K562 (cell line): ENCODE data around the gene FMN1. TPM values are rescaled to one million over a fixed set of nuclear protein-coding genes. Genes with fewer than 3 reads are reported as not detected.
A peak's percentile ranks its signal among the peaks of the same experiment; 100 is the strongest.

Experiments used
- ATAC-seq: fragments of 200-7000 bp; cut with Tn5 transposase; 3 replicates; pipeline ENCODE4 v1.9.1; 2020; ENCODE audit warnings: moderate library complexity
- BruUV-seq: library from RNA; stranded (reverse); fragments of 400-500 nt; replicated peaks from 2 replicates; lab custom pipeline; 2021; lab: Mats Ljungman, UMichigan
- CTCF ChIA-PET: fragments of 300-600 bp; formaldehyde crosslinking; extraction: SDS; loops from one replicate; lab custom pipeline; 2021; ENCODE audit warnings: low intra/inter-chr PET ratio; lab: Yijun Ruan, JAX
- POLR2A ChIA-PET: fragments of 300-600, 350-650 bp; sonication (Branson Sonifier 250); formaldehyde crosslinking; extraction: SDS; loops from one replicate; lab custom pipeline; 2021; ENCODE audit warnings: antibody characterized with exemption, inconsistent platforms; lab: Yijun Ruan, JAX
- DNase-seq, 4 experiments: peaks; one replicate each; pipeline versions ENCODE4 v3.0.0 to v3.0.0-alpha.2; 2011 to 2018; ENCODE audit warnings: low spot score in 3 of 4, mixed read lengths in 3 of 4; ENCODE audit errors: extremely low read depth in 1 of 4
- FAIRE-seq: peaks from 2 replicates; lab custom pipeline; 2011; peaks lifted over from hg19 to GRCh38; lab: Jason Lieb, UNC
- H2AFZ ChIP-seq: 2 replicates; pipeline ENCODE4 v1.6.0; 2011; ENCODE audit warnings: low read depth, low read length, control low read depth, inconsistent platforms
- H3K27ac ChIP-seq: fragments of 200-600 bp; 3 replicates; pipeline ENCODE4 v1.8.0; 2011; ENCODE audit warnings: low read depth, mild to moderate bottlenecking, control low read depth, inconsistent platforms, low read length, moderate library complexity, mixed read lengths; ENCODE audit errors: extremely low read depth
- H3K27me3 ChIP-seq, 2 experiments: fragments of 300-600 bp in 1 of 2; 2 replicates in 1 of 2; 3 replicates in 1 of 2; pipeline versions ENCODE4 v1.6.0 to v1.8.0; 2011; ENCODE audit warnings: inconsistent platforms in 2 of 2, low read length in 2 of 2, mild to moderate bottlenecking in 1 of 2, mixed read lengths in 1 of 2, moderate library complexity in 1 of 2; ENCODE audit not compliant: control insufficient read depth in 2 of 2, insufficient read depth in 2 of 2
- H3K36me3 ChIP-seq: fragments of 300-600 bp; 3 replicates; pipeline ENCODE4 v1.8.0; 2011; ENCODE audit warnings: mild to moderate bottlenecking, low read length, inconsistent platforms; ENCODE audit not compliant: control insufficient read depth, insufficient read depth
- H3K4me1 ChIP-seq, 2 experiments: fragments of 200-600 bp in 1 of 2; replicated peaks in 1 of 2; 2 replicates in 1 of 2; 3 replicates in 1 of 2; pipeline versions ENCODE4 v1.5.1 to v1.8.0; 2011; ENCODE audit warnings: inconsistent platforms in 2 of 2, low read length in 2 of 2, mild to moderate bottlenecking in 1 of 2, mixed read lengths in 1 of 2, moderate library complexity in 1 of 2; ENCODE audit not compliant: control insufficient read depth in 2 of 2, insufficient read depth in 2 of 2
- H3K4me2 ChIP-seq: 2 replicates; pipeline ENCODE4 v1.6.1; 2011; ENCODE audit warnings: low read length, control low read depth, inconsistent platforms, mixed read lengths; ENCODE audit not compliant: insufficient read depth
- H3K4me3 ChIP-seq: fragments of 200-600 bp; sonication (generic), shearing (Covaris generic); 2 replicates; pipeline ENCODE4 v1.5.1; 2016; ENCODE audit warnings: control low read depth, inconsistent platforms
- H3K79me2 ChIP-seq: fragments of 200-600 bp; 3 replicates; pipeline ENCODE4 v1.8.0; 2011; ENCODE audit warnings: low read length, inconsistent platforms; ENCODE audit not compliant: control insufficient read depth, insufficient read depth
- H3K9ac ChIP-seq, 2 experiments: 2 replicates each; pipeline versions ENCODE4 v1.6.0 to v1.6.1; 2011; ENCODE audit warnings: low read depth in 2 of 2, low read length in 2 of 2, control low read depth in 1 of 2, inconsistent platforms in 1 of 2, mild to moderate bottlenecking in 1 of 2, mixed read lengths in 1 of 2; ENCODE audit not compliant: insufficient read depth in 1 of 2
- H3K9me1 ChIP-seq: one replicate; pipeline ENCODE4 v1.6.0; 2011; ENCODE audit warnings: inconsistent platforms, mild to moderate bottlenecking, low read length, moderate library complexity; ENCODE audit not compliant: control insufficient read depth, insufficient read depth
- H3K9me3 ChIP-seq: replicated peaks from 2 replicates; pipeline ENCODE4 v1.5.1; 2011; ENCODE audit warnings: low read depth, low read length, inconsistent platforms; ENCODE audit not compliant: control insufficient read depth, insufficient read depth
- H4K20me1 ChIP-seq: replicated peaks from 2 replicates; pipeline ENCODE4 v1.6.1; 2011; ENCODE audit warnings: low read length, inconsistent platforms, mixed read lengths; ENCODE audit not compliant: control insufficient read depth, insufficient read depth
- EHMT2 ChIP-seq: fragments of 450-650 bp; IDR thresholded peaks from 2 replicates; pipeline ENCODE4 v1.6.1; 2018; ENCODE audit warnings: antibody characterized with exemption
- NBN ChIP-seq: fragments of 450-650 bp; IDR thresholded peaks from 2 replicates; pipeline ENCODE4 v1.6.1; 2016; ENCODE audit warnings: low read depth, mild to moderate bottlenecking
- PML ChIP-seq: IDR thresholded peaks from 2 replicates; pipeline ENCODE4 v1.6.1; 2012; ENCODE audit warnings: low read length, inconsistent platforms
- SETDB1 ChIP-seq: IDR thresholded peaks from one replicate; pipeline ENCODE4 v1.6.1; 2012; ENCODE audit warnings: low read length, control low read depth, inconsistent platforms
- SMAD3 ChIP-seq: fragments of 450-650 bp; formaldehyde crosslinking; conservative IDR thresholded peaks from 2 replicates; pipeline ENCODE4 v1.4.0; 2020; ENCODE audit warnings: mild to moderate bottlenecking
- SRSF1 ChIP-seq: fragments of 200-400 bp; formaldehyde crosslinking; IDR thresholded peaks from 2 replicates; pipeline ENCODE4 v1.6.1; 2017; ENCODE audit warnings: mild to moderate bottlenecking, low read depth, low read length, moderate library complexity
- SRSF3 ChIP-seq: fragments of 200-400 bp; formaldehyde crosslinking; IDR thresholded peaks from 2 replicates; pipeline ENCODE4 v1.6.1; 2016; ENCODE audit warnings: mild to moderate bottlenecking, low read length, moderate library complexity; ENCODE audit not compliant: insufficient read depth
- TAF15 ChIP-seq: fragments of 200-400 bp; formaldehyde crosslinking; IDR thresholded peaks from 2 replicates; pipeline ENCODE4 v1.6.1; 2017; ENCODE audit warnings: mild to moderate bottlenecking, low read depth, low read length, moderate library complexity
- ZFP36 ChIP-seq: fragments of 150-350 bp; IDR thresholded peaks from 2 replicates; pipeline ENCODE4 v1.6.1; 2018; ENCODE audit warnings: low read length, low read depth; ENCODE audit not compliant: partially characterized antibody
- ZNF512 ChIP-seq: IDR thresholded peaks from 2 replicates; pipeline ENCODE4 v1.6.1; 2016; ENCODE audit warnings: missing genetic modification characterization, missing compliant biosample characterization
- ZNF778 ChIP-seq: fragments of 450-650 bp; formaldehyde crosslinking; IDR thresholded peaks from 2 replicates; pipeline ENCODE4 v1.4.0; 2020; ENCODE audit warnings: mild to moderate bottlenecking, moderate library complexity
- WGBS: fragments of 100-300 bp; shearing (Covaris generic); methylation state at CpG from one replicate; pipeline ENCODE4 v1.1.6; 2016; ENCODE audit warnings: low coverage, mixed read lengths; ENCODE audit not compliant: insufficient coverage; ENCODE audit errors: missing lambda C conversion rate; 5-methylcytosine and 5-hydroxymethylcytosine counted together
- in situ Hi-C: fragments of 300-500 bp; cut with MboI; formaldehyde crosslinking; loops from 4 replicates; pipeline ENCODE4 v1.15.0; 2018; ENCODE audit warnings: inconsistent platforms, mixed read lengths
- intact Hi-C: fragments of 100-400 bp; cut with micrococcal nuclease; formaldehyde crosslinking; loops from 2 replicates; pipeline ENCODE4 v1.14.2; 2022
- polyA plus RNA-seq, 8 experiments: library from polyadenylated mRNA; depleted of rRNA in 4 of 8; stranded (reverse) in 5 of 8; unstranded in 3 of 8; fragments of >200 nt; fragmentation: Nextera tagmentation in 2 of 8; fragmentation: Illumina TruSeq in 1 of 8; extraction: Ambion mirVana in 2 of 8; extraction: Trizol in 1 of 8; gene quantifications; 2 replicates each; pipeline versions ENCODE4 v1.2.1 to v1.2.3, GENCODE V29; 2011 to 2014; ENCODE audit warnings: inconsistent platforms in 1 of 8, missing spikeins in 1 of 8
- total RNA-seq, 7 experiments: library from RNA; depleted of rRNA in 6 of 7; stranded (reverse); fragments of >200 nt in 6 of 7; fragmentation: Illumina TruSeq in 2 of 7; extraction: Trizol in 2 of 7; gene quantifications; 2 replicates each; pipeline versions ENCODE4 v1.2.1 to v1.2.3, GENCODE V29; 2011 to 2021; ENCODE audit warnings: low replicate concordance in 1 of 7
- TF ChIP-seq, protein P1 (sequence below): fragments of 450-650 bp; IDR thresholded peaks from 2 replicates; pipeline ENCODE4 v1.6.1; 2018; ENCODE audit warnings: mild to moderate bottlenecking, low read depth; ENCODE audit not compliant: partially characterized antibody

The FMN1 gene
- total and polyA plus RNA-seq, 9 of the 15 experiments (the other 6 are each of a cell fraction or from before 2014, with no cell fraction given), result 0.03 to 0.07 (median 0.04) TPM; not detected in 6

GRCh38 chr15:33051528-33051927 is 143.0 kb downstream of the FMN1 start (continued):
- TF ChIP-seq ZNF778 (CRISPR knock-in tag) (no peak), SRSF3 (no peak), ZNF512 (tag) (no peak), SETDB1 (no peak), PML (no peak), NBN (no peak), SRSF1 (no peak), TAF15 (no peak)

GRCh38 chr15:33048255-33048654 is 146.3 kb downstream of the FMN1 start:
- TF ChIP-seq, protein P1, sequence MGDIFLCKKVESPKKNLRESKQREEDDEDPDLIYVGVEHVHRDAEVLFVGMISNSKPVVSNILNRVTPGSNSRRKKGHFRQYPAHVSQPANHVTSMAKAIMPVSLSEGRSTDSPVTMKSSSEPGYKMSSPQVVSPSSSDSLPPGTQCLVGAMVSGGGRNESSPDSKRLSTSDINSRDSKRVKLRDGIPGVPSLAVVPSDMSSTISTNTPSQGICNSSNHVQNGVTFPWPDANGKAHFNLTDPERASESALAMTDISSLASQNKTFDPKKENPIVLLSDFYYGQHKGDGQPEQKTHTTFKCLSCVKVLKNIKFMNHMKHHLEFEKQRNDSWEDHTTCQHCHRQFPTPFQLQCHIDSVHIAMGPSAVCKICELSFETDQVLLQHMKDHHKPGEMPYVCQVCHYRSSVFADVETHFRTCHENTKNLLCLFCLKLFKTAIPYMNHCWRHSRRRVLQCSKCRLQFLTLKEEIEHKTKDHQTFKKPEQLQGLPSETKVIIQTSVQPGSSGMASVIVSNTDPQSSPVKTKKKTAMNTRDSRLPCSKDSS, result no peak
- no peak for TF ChIP-seq SMAD3 (CRISPR knock-in tag)
- TF ChIP-seq ZFP36, result peak; percentile 14
- no peak for TF ChIP-seq EHMT2
- TF ChIP-seq, all 486 proteins: peak for 1
- no peaks in the 10 kb centered on the region for H3K9me3 ChIP-seq
- H3K4me3 ChIP-seq, result no peak overlapping the region
- H3K27ac ChIP-seq, result no peak overlapping the region
- no peaks in the 10 kb centered on the region for H4K20me1 ChIP-seq
- CTCF ChIA-PET, result no interaction called here
- H3K36me3 ChIP-seq, result no peaks in the 10 kb centered on the region
- H3K4me2 ChIP-seq, result no peak overlapping the region
- DNase-seq, result no peak
- BruUV-seq, result no TSS peak
- no peak for ATAC-seq
- POLR2A ChIA-PET, result no interaction called here
- H3K79me2 ChIP-seq, result no peaks in the 10 kb centered on the region
- in situ Hi-C loops, result no loop called here
- no peak overlapping the region for H3K9ac ChIP-seq
- no peak for FAIRE-seq
- intact Hi-C loops, result no loop called here
- no peaks in the 10 kb centered on the region for H3K4me1 ChIP-seq
- H3K9me1 ChIP-seq, result no peaks in the 10 kb centered on the region
- no peaks in the 10 kb centered on the region for H3K27me3 ChIP-seq
- H2AFZ ChIP-seq, result no peak overlapping the region
- 0% methylated on average over 2 of the region's 2 CpGs for WGBS
